HL-60 (cell line): Measurements from ENCODE around the gene SLC25A10.

ENCODE experiments used
- CTCF ChIP-seq: IDR thresholded peaks from one replicate; pipeline ENCODE4 v1.5.1; 2011; ENCODE audit warnings: low read length, control low read depth, inconsistent platforms; ENCODE audit not compliant: insufficient read depth
- GABPA ChIP-seq: IDR thresholded peaks from 2 replicates; pipeline ENCODE4 v1.6.1; 2012; ENCODE audit warnings: low read depth

- TF ChIP-seq CTCF: no peak
- no peak for TF ChIP-seq GABPA
These were observed at the start of gene SLC25A10 for GRCh38 chr17:81711814-81712467.
